GM19452 (cell line): ENCODE results near the gene SMG1.

Source experiments
- ATAC-seq: cut with Tn5 transposase; IDR thresholded peaks from one replicate; pipeline ENCODE4 v1.9.1; 2021; ENCODE audit not compliant: unreplicated experiment

The SMG1 gene

DNA sequence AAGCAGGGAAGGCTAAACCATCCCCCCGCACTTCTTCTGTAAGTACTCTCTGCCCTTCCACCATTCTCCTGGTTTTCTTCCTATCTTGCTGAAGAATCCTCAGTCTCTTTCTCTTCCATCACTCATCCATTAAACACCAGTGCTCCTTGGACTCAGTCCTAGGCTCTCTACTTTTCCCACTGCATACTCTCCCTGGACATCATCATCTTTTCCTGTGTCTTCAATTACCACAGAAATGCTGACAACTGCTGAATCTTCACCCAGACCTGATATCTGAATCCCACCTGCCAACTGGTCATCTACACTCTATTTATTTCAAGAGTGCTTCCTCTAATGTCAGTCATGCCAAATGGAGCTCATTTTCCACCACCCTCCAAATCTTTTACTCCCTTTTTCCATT lies 71.0 kb downstream of the SMG1 start:
- no peak for ATAC-seq

DNA sequence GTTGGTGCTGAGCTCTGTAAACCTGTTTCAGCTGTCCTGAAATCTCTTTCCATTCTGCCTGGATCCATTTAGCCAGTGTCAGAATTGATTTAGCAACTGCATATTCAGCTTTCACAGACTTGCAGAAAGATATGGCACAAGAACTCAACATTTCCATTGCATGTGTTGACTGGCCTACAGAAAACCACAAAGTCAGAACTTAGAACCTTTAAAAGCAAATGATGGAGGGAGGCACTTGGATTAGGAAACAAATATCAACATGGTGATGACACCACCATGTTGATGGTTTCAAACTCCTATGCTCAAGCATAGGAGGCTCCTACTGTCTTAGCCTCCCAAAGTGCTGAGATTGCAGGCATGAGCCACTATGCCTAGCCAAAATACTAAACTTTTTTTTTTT lies 72.5 kb downstream of the SMG1 start:
- no peak for ATAC-seq

DNA sequence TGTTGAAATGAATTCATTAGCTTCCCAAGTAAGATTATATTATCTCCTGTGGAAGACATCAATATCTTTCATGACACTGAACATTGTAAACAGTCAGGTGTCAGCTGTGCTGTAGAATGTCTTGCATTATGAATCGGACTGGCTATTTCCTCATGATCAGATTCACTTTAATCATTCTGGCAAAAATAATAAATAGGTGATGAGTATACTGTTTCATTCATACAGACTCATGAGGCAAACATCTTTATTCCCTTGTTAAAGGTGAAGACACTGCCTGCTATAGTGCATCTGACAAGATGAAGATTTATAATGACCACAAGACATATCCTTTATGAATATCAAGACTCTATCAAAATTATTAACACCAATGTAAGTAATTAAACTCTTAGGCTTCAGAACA lies 73.6 kb downstream of the SMG1 start:
- ATAC-seq = no peak

DNA sequence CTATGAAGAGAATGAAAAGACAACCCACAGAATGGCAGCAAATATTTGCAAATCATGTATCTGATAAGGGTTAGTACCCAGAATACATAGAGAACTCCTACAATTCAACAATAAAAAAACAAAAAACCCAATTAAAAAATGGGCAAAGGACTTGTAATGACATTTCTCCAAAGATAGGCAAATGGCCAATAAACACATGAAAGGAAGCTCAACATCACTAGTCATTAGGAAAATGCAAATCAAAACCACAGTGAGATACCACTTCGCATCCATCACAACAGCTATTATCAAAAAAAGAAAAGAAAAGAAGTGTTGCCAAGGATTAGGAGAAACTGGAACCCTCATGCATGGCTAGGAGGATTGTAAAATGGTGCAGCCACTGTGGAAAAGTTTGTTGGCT lies 79.8 kb downstream of the SMG1 start:
- no peak for ATAC-seq

DNA sequence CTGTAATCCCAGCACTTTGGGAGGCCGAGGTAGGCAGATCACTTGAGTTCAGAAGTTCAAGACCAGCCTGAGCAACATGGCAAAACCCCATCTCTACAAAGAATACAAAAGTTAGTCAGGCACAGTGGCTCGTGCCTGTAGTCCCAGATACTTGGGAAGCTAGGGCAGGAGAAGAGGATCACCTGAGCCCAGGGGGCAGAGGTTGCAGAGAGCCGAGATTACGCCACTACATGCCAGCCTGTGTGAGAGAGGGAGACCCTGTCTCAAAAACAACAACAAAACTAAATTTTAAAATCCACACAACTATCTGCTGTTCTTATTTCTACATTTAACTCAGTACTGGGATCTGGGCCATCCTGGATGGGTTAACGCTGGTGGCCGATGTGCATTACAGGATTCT lies 83.6 kb downstream of the SMG1 start:
- ATAC-seq = no peak

DNA sequence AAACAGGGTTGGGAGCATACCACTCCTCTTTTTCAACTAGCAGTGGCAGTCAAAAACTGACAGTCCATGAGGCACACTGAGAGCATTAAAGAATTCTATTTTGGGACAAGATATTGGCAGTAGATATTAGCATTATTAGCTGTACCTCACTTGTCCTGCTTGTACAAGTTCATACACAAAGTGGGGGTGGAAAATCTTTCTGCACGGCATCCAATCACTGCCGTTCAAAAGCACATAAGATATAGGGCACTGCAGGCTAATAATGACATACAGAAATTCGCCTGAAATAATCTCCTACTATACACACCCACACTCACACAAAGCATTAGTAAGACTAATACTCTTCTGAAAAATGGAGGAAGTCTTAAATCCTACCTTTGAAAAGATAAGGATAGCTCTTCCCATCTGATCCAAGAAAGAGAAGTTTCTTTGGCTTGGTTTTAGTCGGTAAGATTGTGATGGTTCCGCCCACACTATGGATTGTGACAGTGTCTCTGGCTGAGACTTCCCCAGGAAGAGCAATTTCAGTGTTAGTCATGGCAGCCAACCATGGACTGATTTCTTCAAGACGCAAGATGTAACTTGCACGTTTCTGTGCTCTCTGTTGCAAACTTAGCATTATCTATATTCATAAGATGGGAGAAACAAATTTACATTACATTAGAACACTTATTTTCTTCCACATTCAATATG lies 84.2 kb downstream of the SMG1 start:
- no peak for ATAC-seq

DNA sequence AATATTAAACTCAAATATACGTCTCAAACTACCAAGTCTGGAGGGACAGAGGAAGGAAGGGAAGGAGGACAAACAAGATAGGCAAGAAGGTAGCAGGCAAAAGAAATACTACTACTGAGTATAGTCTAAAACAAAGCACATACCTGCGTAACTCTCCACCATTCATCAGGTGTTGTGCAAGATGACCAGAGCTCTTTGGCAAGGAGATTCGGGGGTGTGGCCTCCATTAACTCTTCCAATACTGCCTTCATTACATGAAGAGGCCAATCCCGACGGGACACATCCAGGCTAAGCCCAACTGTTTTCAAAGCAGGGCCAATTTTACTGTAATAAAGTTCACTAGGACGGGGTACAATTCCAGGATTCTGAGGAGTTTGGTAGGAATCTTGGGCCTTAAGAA lies 86.7 kb downstream of the SMG1 start:
- ATAC-seq = no peak

DNA sequence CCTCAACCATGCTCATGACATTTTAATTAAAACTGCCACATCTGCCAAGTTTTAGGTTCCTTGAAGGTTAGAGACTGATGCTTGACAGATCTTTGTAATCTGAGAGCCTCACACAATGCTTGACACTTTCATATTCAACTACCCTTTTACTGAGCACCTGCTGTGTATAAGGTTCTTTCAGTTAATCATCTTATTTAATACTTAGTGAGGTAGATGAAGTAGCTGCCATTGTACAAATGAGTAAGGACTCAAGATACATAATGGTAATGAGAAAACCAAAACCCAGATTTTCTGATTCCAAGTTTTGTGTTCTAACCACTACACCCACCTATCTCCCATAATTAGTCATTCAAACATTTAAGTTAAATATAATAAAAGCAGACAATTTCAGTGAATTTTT lies 89.5 kb downstream of the SMG1 start:
- ATAC-seq = no peak

DNA sequence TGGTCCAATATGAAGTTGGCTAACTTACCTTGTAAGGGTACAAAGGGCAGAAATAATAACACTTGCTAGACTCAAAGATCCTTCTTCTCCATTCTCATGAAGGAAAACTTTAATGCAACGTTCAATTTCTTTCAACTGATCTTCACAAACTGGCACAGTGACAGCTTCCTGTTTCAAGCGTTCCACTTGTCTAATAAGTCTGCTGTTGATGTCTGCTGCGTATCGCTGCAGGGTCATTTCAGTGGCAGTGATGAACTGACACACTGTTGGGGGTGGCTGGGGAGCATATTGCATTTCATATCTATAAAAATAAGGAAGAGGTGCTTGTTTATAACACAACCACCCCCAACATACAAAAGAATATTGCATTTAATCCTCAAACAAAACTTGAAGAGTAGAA lies 91.3 kb downstream of the SMG1 start:
- ATAC-seq = no peak

DNA sequence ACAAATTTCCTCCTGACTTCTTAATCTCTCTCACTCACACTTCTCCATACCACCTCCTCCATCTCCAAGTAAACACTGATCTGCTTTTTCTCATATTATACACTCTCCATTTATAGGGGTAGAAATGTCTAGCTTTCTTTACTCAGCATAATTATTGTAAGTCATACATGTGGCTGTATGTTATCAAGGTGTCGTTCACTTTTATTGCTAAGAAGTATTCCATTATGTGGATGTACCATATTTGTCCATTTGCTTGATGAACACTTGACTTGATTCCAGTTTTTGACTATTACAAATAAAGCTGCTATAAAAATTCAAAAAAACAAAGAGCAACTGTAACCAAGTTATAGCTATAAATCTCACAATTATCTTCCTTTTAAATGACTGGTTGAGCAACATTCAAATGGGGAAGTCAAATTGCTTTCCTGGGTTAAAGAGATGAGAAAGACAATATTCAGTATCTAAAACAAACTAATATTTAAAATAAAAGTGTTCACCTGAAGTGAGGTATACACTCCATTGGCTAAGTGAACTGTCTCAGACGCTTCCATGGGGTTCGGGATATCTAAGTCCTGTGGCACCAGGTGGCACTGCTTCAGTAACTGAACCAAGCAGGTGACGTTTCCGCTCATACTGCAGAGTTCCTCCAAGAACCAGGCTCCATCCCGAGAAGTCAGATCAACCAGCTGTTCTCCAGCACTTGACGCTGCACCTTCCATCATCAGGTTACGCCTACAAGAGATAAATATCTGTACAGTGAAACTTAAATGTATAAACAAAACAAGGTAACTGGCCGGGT lies 92.3 kb downstream of the SMG1 start:
- no peak for ATAC-seq

DNA sequence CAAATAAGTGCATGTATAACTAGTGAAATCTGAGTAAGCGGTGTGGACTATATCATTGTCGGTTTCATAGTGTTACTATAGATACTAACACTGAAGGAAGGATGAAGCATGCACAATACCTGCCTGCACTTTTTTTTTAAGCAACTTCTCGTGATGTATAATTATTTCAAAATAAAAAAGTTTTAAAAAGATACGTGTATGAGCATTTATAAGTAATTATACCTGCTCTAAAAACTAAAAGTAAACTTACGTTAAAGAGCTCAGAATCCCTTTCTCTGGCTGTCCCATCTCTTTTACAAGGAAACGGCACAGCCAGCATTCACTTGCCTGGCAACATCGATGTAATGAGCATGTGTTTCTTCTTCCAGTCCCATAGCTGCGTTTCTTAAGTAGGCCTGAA lies 93.6 kb downstream of the SMG1 start:
- no peak for ATAC-seq

DNA sequence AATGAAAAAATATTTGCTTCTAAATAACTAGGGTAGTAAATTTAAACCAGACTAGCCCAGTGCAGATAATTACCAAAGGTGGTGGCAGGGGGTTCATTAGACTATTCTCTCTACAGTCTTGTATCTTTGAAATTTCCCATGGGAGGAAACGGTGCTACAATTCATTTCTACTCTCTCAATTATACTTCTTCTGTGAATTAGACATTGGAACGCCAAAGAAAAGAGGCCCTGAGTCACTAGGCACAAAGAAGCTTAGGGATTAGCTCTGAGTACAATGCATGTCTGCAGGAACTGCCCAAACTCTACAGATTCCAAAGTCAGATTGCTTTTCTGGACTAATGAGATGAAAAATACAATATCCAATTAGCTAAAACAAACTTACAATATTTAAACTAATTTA lies 94.2 kb downstream of the SMG1 start:
- no peak for ATAC-seq

DNA sequence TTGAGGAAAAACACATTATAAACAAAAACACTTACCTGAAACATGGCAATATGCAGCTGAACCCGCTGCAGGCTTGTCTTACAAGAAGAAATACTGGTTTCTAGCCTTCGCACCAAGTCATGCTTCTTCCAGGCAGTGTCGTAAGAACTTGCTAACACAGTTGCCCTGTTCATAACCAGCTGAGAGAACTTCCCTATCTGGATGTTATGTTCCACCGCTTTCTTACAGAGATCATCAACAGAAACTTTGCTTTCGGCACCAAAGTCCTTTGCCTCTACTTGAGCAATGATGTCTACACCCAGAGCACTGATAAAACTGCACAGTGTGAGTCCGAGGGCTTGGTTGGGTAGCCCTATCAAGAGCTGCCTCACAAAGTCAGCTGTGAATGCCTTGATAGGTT lies 97.0 kb downstream of the SMG1 start:
- no peak for ATAC-seq

DNA sequence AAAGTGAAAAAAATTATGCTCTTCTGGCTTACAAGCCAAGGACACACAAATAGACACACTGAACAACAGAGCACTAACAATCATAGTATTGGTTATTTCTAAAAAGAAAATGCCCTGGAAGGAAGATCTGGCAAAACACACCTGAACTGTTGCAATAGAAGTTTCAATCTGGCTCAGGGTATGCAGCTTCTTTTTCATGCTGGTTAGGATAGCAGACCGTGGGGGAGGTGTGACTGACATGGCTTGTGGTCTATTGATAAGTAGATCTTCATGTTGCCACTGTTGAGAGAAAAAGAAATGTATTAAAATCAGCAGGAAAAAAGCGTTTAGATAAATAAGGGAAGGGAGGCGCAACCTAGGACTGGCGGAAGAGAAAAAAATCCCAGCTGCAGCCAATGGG lies 98.3 kb downstream of the SMG1 start:
- no peak for ATAC-seq

DNA sequence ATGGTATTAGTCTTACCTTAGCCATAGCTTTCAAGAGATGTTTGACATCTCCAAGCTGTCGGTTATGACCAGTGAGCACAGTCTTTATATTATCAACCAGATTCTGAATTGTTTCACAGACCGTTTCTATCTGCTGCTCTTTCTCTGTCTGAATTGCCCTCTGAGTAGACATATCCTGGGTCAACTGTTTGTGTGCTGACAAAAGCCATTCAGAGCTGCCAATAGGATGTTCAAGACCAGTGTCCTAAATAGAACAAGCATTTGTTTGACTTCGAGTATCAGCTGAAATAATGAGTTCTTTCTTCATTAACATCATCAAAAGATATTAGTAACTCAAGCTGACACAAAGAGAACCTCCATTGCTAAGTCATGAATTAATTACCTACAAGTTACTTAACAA lies 109.9 kb downstream of the SMG1 start:
- no peak for ATAC-seq

DNA sequence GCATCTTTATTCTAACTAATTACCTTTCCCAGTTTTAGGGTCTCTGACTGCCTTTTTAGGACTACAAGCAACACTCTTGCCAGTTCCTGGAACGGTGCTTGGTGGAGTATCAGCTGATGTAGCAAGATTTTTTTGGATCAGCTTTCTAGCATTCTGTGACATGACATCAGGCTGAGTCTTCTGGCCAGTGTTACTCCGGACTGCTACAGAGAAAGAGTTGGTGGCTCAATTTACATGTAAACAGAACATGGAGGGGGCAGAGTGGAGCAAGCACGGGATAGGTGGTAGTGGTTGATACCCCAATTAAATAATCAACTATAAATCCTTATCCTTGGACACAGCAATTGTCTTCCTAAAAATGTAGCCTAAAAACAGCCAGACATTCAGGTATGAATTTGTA lies 114.3 kb downstream of the SMG1 start:
- no peak for ATAC-seq

DNA sequence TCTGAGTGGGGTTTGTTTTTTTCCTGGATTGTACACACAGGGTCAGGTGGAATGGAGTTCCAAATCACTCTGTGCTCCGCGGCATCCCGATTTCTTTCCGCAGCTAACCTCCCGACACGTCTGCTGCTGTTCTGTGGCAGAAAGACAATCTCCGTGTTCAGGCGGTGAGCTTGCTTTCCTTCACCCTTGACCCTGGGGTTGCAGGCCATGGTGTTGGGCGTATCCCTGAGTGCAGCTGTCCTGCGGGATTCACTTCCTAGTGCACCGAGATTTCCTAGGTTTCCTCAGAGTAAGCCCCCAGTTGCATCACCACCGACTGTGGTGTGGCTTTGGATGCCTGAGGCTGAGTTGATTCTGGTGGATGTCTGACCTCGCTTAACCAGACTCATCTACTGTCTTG lies 117.0 kb downstream of the SMG1 start:
- ATAC-seq = no peak

DNA sequence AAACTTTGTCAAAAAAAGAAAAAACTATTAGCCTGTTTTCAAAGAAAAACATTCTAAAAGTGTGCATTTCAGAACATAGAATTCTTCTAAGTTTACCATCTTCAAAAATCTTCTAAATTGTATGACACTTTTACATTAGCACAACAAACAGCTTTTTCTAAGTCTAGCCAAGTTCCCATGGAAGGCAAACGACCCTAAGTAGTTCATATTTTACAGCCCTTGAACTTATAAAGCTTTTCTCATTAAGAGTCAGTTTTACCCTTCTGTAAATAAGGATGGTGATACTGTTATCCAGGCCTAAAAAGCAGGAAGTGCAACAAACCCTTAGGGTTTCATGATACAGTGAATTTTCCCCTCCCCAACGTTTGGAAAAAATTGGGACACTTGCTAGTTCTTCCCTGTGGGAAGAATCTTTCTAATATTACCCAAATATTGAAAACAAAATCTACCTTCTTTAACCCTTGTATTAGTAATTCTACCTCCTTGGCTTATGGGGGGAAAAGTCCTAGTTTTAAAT lies 120.9 kb downstream of the SMG1 start:
- ATAC-seq = no peak

DNA sequence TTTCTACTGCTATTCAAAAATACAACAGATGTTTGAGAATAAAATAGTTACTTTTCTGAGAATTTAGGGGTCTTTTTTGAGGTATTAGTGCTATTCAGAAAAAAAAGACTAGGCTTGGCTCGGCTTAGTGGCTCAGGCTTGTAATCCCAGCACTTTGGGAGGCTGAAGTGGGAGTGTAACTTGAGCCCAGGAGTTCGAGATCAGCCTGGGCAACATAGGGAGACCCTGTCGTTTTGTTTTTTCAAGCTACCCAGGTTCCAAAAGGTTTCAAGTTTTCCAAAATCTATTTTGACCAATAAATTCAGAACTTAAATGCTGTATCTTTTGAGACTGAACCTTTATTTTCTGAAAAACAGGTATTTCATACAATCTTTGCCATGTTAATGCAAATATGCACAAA lies 121.7 kb downstream of the SMG1 start:
- no peak for ATAC-seq

DNA sequence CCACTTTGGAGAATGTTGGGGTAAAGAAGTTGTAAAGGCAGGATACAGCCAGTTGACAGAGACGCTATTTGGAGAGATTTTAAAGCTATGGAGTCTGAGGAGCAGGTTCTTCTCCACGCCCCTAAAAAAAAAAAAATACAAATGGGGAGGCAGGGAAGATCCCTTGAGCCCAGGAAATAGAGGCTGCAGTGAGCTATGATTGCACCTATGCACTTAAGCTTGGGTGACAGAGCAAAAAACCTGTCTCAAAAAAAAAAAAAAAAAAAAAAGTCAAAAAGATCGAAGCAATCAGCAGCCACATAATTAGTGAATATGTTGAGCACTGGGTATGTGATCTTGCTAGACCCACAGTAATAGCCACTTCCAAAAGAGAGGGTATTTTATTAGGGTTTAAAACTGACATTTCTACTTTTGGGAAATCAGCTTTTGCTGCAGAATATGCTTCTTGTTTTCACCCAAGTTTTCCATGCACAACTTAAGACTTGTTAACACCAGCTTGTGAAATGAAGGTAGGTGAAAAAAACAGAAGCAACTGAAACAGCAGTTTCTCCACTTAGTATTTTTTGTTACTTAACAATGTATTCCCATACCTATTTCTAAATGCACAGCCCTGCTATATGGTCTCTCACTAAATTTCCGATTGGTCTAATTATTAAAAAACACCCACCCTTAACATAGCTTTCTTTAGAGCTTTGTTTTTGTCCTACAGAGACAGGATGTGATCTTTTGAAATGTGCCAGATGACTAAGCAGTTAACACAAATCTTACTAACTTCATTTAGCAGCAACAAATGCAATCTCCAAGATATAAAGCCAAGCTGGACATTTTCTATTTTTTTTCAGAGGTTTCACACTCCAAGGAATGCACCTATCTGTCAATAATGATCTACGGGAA lies 122.4 kb downstream of the SMG1 start:
- no peak for ATAC-seq

DNA sequence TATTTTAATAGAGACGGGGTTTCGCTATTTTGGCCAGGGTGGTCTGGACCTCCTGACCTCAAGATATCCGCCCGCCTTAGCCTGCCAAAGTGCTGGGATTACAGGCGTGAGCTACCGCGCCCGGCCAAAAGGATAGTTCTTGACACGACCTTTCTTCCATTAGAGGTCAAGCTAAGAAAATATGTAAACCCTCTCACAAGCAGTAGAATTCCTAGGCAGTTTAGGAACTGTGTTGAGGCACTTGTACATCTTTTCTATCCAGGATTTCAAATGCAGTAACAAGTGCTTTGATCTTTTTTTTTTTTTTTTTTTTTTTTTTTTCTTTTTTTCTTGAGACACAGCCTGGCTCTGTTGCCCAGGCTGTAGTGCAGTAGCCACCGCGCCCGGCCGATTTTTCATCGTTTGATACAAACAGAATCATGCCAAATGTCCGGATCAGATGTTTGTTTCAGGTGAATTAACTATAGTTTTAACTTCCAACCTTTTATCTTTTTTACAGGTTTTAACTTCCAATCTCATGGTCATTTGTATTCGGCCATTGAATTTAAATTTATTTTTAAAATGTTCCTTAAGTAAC lies 123.4 kb downstream of the SMG1 start:
- ATAC-seq = no peak
